CD4-positive, alpha-beta T cell (primary cell): Measurements from ENCODE around the gene KRTAP20-1. TPM values are rescaled to one million over a fixed set of nuclear protein-coding genes. Genes with fewer than 3 reads are reported as not detected.

Experiments
- ATAC-seq: fragments of 200-7000 bp; cut with Tn5 transposase; one replicate; pipeline ENCODE4 v1.10.0; 2022; ENCODE audit warnings: mild to moderate bottlenecking; ENCODE audit not compliant: poor library complexity
- CTCF ChIA-PET: fragments of 350-600 bp; sonication (Branson Sonifier 250); formaldehyde crosslinking; loops from one replicate; lab custom pipeline; 2021; ENCODE audit warnings: antibody characterized with exemption, inconsistent platforms; lab: Charles Lee
- POLR2A ChIA-PET: fragments of 350-600 bp; sonication (Branson Sonifier 250); formaldehyde crosslinking; loops from one replicate; lab custom pipeline; 2021; ENCODE audit warnings: antibody characterized with exemption, inconsistent platforms; lab: Charles Lee
- DNase-seq, 14 experiments: peaks; one replicate each; pipeline ENCODE4 v3.0.0-alpha.2; 2013 to 2020; ENCODE audit warnings: mixed read lengths in 2 of 14
- H3K27ac ChIP-seq, 2 donors: one replicate each; pipeline versions ENCODE4 v1.5.1 to v1.7.0; 2013; ENCODE audit warnings: low read length in 2 of 2, low read depth in 1 of 2, mild to moderate bottlenecking in 1 of 2
- H3K27me3 ChIP-seq, 2 experiments: 1 replicate in 1 of 2; 2 replicates in 1 of 2; pipeline versions ENCODE4 v1.6.1 to v1.7.0; 2013; ENCODE audit warnings: low read length in 2 of 2, control low read depth in 1 of 2, mild to moderate bottlenecking in 1 of 2, moderate library complexity in 1 of 2; ENCODE audit not compliant: insufficient read depth in 2 of 2, control insufficient read depth in 1 of 2
- H3K36me3 ChIP-seq: one replicate; pipeline ENCODE4 v1.6.1; 2013; ENCODE audit warnings: low read length, control low read depth; ENCODE audit not compliant: insufficient read depth
- H3K4me1 ChIP-seq: one replicate; pipeline ENCODE4 v1.6.1; 2013; ENCODE audit warnings: low read length, control low read depth; ENCODE audit not compliant: insufficient read depth
- H3K4me3 ChIP-seq: one replicate; pipeline ENCODE4 v1.5.1; 2013; ENCODE audit warnings: mild to moderate bottlenecking, low read length, moderate library complexity
- H3K9me3 ChIP-seq, 2 experiments: 1 replicate in 1 of 2; 2 replicates in 1 of 2; pipeline versions ENCODE4 v1.6.1 to v1.7.0; 2013; ENCODE audit warnings: low read length in 2 of 2, mild to moderate bottlenecking in 2 of 2, control low read depth in 1 of 2, moderate library complexity in 1 of 2; ENCODE audit not compliant: control insufficient read depth in 1 of 2, insufficient read depth in 1 of 2
- H3K27ac Mint-ChIP-seq: one replicate; pipeline ENCODE4 v1.8.0; 2020; ENCODE audit warnings: mixed read lengths
- H3K27me3 Mint-ChIP-seq: one replicate; pipeline ENCODE4 v1.8.0; 2021; ENCODE audit warnings: mixed read lengths
- H3K36me3 Mint-ChIP-seq: one replicate; pipeline ENCODE4 v1.8.0; 2021; ENCODE audit warnings: low read depth, mixed read lengths
- H3K4me1 Mint-ChIP-seq: one replicate; pipeline ENCODE4 v1.8.0; 2021; ENCODE audit warnings: low read depth, mixed read lengths
- H3K4me3 Mint-ChIP-seq: one replicate; pipeline ENCODE4 v1.8.0; 2020; ENCODE audit warnings: mild to moderate bottlenecking, mixed read lengths
- H3K9me3 Mint-ChIP-seq: one replicate; pipeline ENCODE4 v1.8.0; 2020; ENCODE audit warnings: mixed read lengths
- intact Hi-C, 2 experiments: fragments of 100-400 bp; cut with DNase I in 1 of 2; cut with micrococcal nuclease in 1 of 2; formaldehyde crosslinking; loops; one replicate each; pipeline versions ENCODE4 v1.15.1 to v1.9.0; 2023 to 2025; cut with DNase I, micrococcal nuclease
- total RNA-seq, 174 experiments: library from RNA in 2 of 174; stranded (reverse) in 2 of 174; gene quantifications; one replicate each; pipeline ENCODE4 v1.2.3 and lab custom pipeline; 2021 to 2026
- TF ChIP-seq, protein P1 (sequence below): fragments of 200-600 bp; IDR thresholded peaks from one replicate; pipeline ENCODE4 v1.8.0; 2022; ENCODE audit warnings: antibody characterized with exemption, mild to moderate bottlenecking

Gene KRTAP20-1
- total RNA-seq, 2 experiments from 2014 or later: not detected

DNA sequence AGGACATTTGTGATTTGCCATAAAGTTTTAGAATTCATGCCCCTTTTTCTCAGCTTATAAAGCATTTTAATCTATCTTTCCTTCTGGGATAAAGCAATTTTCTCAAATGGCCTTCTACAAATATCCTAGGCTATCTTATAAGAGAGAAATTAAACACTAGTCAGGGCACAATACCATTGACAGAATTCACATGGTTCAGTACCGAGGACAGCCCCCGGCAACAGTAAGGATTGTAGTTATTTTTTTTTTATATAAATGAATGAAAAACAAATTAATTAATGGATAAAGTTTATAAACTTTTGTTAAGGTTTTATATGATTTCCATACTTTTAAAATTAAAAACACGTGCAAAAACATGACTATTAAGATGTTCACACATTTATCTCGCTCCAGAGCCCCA is 11.9 kb downstream of the KRTAP20-1 start:
- intact Hi-C loops: no loop called here
- H3K9me3 ChIP-seq: peaks cover 0 to 4% of the 10 kb centered on the region in 2 experiments
- no peak overlapping the region for H3K4me3 Mint-ChIP-seq
- H3K4me1 Mint-ChIP-seq: no peaks in the 10 kb centered on the region
- no peak overlapping the region for H3K4me3 ChIP-seq
- ATAC-seq (no peak), DNase-seq (no peak)
- peaks cover 3% of the 10 kb centered on the region for H3K9me3 Mint-ChIP-seq
- H3K27ac Mint-ChIP-seq: no peak overlapping the region
- H3K27ac ChIP-seq: no peak overlapping the region
- no peaks in the 10 kb centered on the region for H3K36me3 Mint-ChIP-seq
- ChIA-PET CTCF (no interaction called here), POLR2A (no interaction called here)
- H3K36me3 ChIP-seq: no peaks in the 10 kb centered on the region
- peaks cover 3% of the 10 kb centered on the region for H3K27me3 Mint-ChIP-seq
- H3K4me1 ChIP-seq: no peaks in the 10 kb centered on the region
- H3K27me3 ChIP-seq: no peaks in the 10 kb centered on the region
- TF ChIP-seq, protein P1, sequence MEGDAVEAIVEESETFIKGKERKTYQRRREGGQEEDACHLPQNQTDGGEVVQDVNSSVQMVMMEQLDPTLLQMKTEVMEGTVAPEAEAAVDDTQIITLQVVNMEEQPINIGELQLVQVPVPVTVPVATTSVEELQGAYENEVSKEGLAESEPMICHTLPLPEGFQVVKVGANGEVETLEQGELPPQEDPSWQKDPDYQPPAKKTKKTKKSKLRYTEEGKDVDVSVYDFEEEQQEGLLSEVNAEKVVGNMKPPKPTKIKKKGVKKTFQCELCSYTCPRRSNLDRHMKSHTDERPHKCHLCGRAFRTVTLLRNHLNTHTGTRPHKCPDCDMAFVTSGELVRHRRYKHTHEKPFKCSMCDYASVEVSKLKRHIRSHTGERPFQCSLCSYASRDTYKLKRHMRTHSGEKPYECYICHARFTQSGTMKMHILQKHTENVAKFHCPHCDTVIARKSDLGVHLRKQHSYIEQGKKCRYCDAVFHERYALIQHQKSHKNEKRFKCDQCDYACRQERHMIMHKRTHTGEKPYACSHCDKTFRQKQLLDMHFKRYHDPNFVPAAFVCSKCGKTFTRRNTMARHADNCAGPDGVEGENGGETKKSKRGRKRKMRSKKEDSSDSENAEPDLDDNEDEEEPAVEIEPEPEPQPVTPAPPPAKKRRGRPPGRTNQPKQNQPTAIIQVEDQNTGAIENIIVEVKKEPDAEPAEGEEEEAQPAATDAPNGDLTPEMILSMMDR: no peak

DNA sequence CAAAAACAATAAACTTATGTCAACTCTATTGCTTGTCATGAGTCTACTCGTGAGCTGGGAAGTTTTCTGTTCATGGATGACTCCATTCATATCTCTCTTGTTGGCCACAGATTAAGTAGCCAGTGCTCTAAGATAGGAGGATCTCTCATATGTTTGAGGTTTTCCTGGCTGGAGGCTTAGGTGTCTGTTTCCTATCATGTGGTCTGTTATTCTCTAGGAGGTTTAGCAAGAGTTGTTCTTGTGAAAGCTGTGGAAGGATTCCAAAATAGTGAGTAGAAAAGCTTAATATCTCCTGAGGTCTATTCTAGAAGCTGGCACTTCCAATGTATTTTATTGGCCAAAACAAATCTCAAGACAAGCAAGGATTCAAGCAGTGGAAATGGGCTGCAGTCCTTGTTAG is 13.0 kb downstream of the KRTAP20-1 start:
- ChIA-PET CTCF (no interaction called here), POLR2A (no interaction called here)
- TF ChIP-seq, protein P1: no peak
- H3K4me3 Mint-ChIP-seq: no peak overlapping the region
- H3K9me3 ChIP-seq: peaks cover 0 to 4% of the 10 kb centered on the region in 2 experiments
- H3K27me3 Mint-ChIP-seq: no peaks in the 10 kb centered on the region
- no peaks in the 10 kb centered on the region for H3K4me1 Mint-ChIP-seq
- H3K4me3 ChIP-seq: no peak overlapping the region
- peaks cover 3% of the 10 kb centered on the region for H3K9me3 Mint-ChIP-seq
- no peak overlapping the region for H3K27ac Mint-ChIP-seq
- no peaks in the 10 kb centered on the region for H3K27me3 ChIP-seq
- intact Hi-C loops: no loop called here
- no peaks in the 10 kb centered on the region for H3K36me3 Mint-ChIP-seq
- ATAC-seq (no peak), DNase-seq (no peak)
- H3K27ac ChIP-seq: no peak overlapping the region
- H3K4me1 ChIP-seq: no peaks in the 10 kb centered on the region
- H3K36me3 ChIP-seq: no peaks in the 10 kb centered on the region

DNA sequence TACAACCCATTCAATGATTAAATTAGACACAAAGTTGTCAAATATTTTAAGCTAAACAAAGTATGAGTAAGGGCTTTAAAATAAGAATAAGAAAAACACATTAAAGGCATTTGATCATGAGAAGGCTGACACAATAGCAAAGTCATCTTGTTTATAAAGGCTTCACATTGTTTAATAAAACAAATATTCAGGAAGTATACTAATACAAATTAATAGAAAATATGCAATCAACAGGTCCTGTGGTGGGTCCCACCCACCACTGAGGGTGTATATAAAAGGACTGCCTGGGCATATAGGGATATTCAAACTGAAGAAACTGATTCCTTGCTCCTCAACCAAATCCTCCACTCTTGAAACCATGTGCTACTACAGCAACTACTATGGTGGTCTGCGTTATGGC is 18.7 kb downstream of the KRTAP20-1 start, which contains the start of gene KRTAP20-2:
Gene KRTAP20-2 (plus strand): TSS at position 301 of the 400 bp plus-strand sequence. CDS start 58 bp downstream, at position 359.
- no peaks in the 10 kb centered on the region for H3K4me1 Mint-ChIP-seq
- POLR2A ChIA-PET: no interaction called here
- TF ChIP-seq, protein P1: no peak
- intact Hi-C loops: no loop called here
- CTCF ChIA-PET: no interaction called here
- no peak for DNase-seq
- H3K36me3 Mint-ChIP-seq: no peaks in the 10 kb centered on the region
- H3K27ac Mint-ChIP-seq: no peak within 1 kb of the TSS
- Histone ChIP-seq H3K27me3 (no peaks in the 10 kb centered on the region), H3K27ac (no peak within 1 kb of the TSS), H3K9me3 (no peaks in the 10 kb centered on the region), H3K4me3 (no peak within 1 kb of the TSS), H3K36me3 (no peaks in the 10 kb centered on the region), H3K4me1 (no peaks in the 10 kb centered on the region)
- H3K9me3 Mint-ChIP-seq: no peaks in the 10 kb centered on the region
- no peak within 1 kb of the TSS for H3K4me3 Mint-ChIP-seq
- H3K27me3 Mint-ChIP-seq: no peaks in the 10 kb centered on the region
- ATAC-seq: no peak
